HCT116 (cell line): ENCODE data around the gene SLC17A4. TPM values are rescaled to one million over a fixed set of nuclear protein-coding genes. Genes with fewer than 3 reads are reported as not detected.

ENCODE experiments used
- ATAC-seq: fragments of 200-7000 bp; cut with Tn5 transposase; 2 replicates; pipeline ENCODE4 v1.9.1; 2020; ENCODE audit warnings: mild to moderate bottlenecking, moderate library complexity
- BruUV-seq: library from RNA; stranded (reverse); fragments of 400-500 nt; replicated peaks from 2 replicates; lab custom pipeline; 2021; lab: Mats Ljungman, UMichigan
- CTCF ChIA-PET: fragments of 300-600 bp; sonication (Branson Sonifier 250); formaldehyde crosslinking; loops from one replicate; lab custom pipeline; 2021; ENCODE audit warnings: antibody characterized with exemption; lab: Charles Lee
- POLR2A ChIA-PET: fragments of 300-600, 350-600 bp; sonication (Branson Sonifier 250); formaldehyde crosslinking; loops from one replicate; lab custom pipeline; 2021; ENCODE audit warnings: antibody characterized with exemption; lab: Charles Lee
- RAD21 ChIA-PET, 2 experiments: fragments of 300-600 bp; sonication (Branson Sonifier 250); formaldehyde crosslinking; loops; one replicate each; lab custom pipeline; 2023; ENCODE audit warnings: low total read pairs in 2 of 2; ENCODE audit not compliant: uncharacterized antibody in 2 of 2, unreplicated experiment in 2 of 2, low non-redundant PET in 1 of 2; lab: Charles Lee
- DNase-seq: peaks from one replicate; pipeline ENCODE4 v3.0.0-alpha.2; 2010; ENCODE audit warnings: low read depth, low spot score
- H2AFZ ChIP-seq: fragments of 200-600 bp; shearing (Covaris generic), sonication (generic); 2 replicates; pipeline ENCODE4 v1.6.1; 2017; ENCODE audit warnings: low read depth, mixed run types, mixed read lengths, antibody characterized with exemption, low read length; ENCODE audit not compliant: poor library complexity, severe bottlenecking
- H3K27ac ChIP-seq: 2 replicates; pipeline ENCODE4 v1.5.1; 2012; ENCODE audit warnings: low read depth, low read length
- H3K27me3 ChIP-seq: fragments of 200-600 bp; sonication (generic); 2 replicates; pipeline ENCODE4 v1.6.1; 2016; ENCODE audit warnings: mixed run types, low read length, mixed read lengths; ENCODE audit not compliant: insufficient read depth
- H3K36me3 ChIP-seq, 2 experiments: fragments of 200-500 bp in 1 of 2; fragments of 200-600 bp in 1 of 2; sonication (Bioruptor generic) in 1 of 2; sonication (generic) in 1 of 2; 2 replicates each; pipeline versions ENCODE4 v1.5.1 to v1.6.1; 2014 to 2016; ENCODE audit warnings: low read length in 2 of 2, inconsistent platforms in 1 of 2, mixed read lengths in 1 of 2, mixed run types in 1 of 2; ENCODE audit not compliant: insufficient read depth in 2 of 2, control insufficient read depth in 1 of 2
- H3K4me1 ChIP-seq, 2 experiments: fragments of 200-600 bp in 1 of 2; sonication (generic) in 1 of 2; 2 replicates each; pipeline versions ENCODE4 v1.5.1 to v1.6.1; 2012 to 2017; ENCODE audit warnings: low read length in 2 of 2, inconsistent platforms in 1 of 2, mild to moderate bottlenecking in 1 of 2, mixed read lengths in 1 of 2, mixed run types in 1 of 2, moderate library complexity in 1 of 2; ENCODE audit not compliant: insufficient read depth in 2 of 2, control insufficient read depth in 1 of 2
- H3K4me2 ChIP-seq: fragments of 200-600 bp; sonication (generic); 2 replicates; pipeline ENCODE4 v1.6.1; 2017; ENCODE audit warnings: mixed run types, low read length, mixed read lengths
- H3K4me3 ChIP-seq, 2 experiments: fragments of 200-600 bp in 1 of 2; sonication (generic) in 1 of 2; replicated peaks in 1 of 2; 2 replicates each; pipeline ENCODE4 v1.5.1; 2011 to 2016; ENCODE audit warnings: low read length in 2 of 2, control low read depth in 1 of 2, low read depth in 1 of 2, mild to moderate bottlenecking in 1 of 2, mixed read lengths in 1 of 2, mixed run types in 1 of 2
- H3K79me2 ChIP-seq: fragments of 200-600 bp; sonication (generic); 2 replicates; pipeline ENCODE4 v1.6.1; 2017; ENCODE audit warnings: mild to moderate bottlenecking, mixed run types, low read length, moderate library complexity, mixed read lengths; ENCODE audit not compliant: insufficient read depth
- H3K9ac ChIP-seq: fragments of 200-600 bp; sonication (generic); 2 replicates; pipeline ENCODE4 v1.6.1; 2016; ENCODE audit warnings: low read length, mixed read lengths
- H3K9me2 ChIP-seq: fragments of 200-600 bp; sonication (generic), shearing (Covaris generic); 2 replicates; pipeline ENCODE4 v1.6.1; 2017; ENCODE audit warnings: mixed run types, mild to moderate bottlenecking, moderate library complexity; ENCODE audit not compliant: insufficient read depth
- H3K9me3 ChIP-seq, 2 experiments: fragments of 200-500 bp in 1 of 2; fragments of 200-600 bp in 1 of 2; sonication (Bioruptor generic) in 1 of 2; sonication (generic) in 1 of 2; 2 replicates each; pipeline ENCODE4 v1.6.1; 2014 to 2017; ENCODE audit warnings: low read length in 2 of 2, mixed read lengths in 2 of 2, inconsistent platforms in 1 of 2, low read depth in 1 of 2, mild to moderate bottlenecking in 1 of 2, mixed run types in 1 of 2, moderate library complexity in 1 of 2; ENCODE audit not compliant: control insufficient read depth in 1 of 2, insufficient read depth in 1 of 2
- H4K20me1 ChIP-seq: fragments of 200-600 bp; sonication (generic), shearing (Covaris generic); 2 replicates; pipeline ENCODE4 v1.6.1; 2017; ENCODE audit warnings: mixed run types, mild to moderate bottlenecking, moderate library complexity; ENCODE audit not compliant: insufficient read depth
- CBX3 ChIP-seq: IDR thresholded peaks from 2 replicates; pipeline ENCODE4 v1.6.1; 2012; ENCODE audit warnings: low read depth
- EZH2phosphoT487 ChIP-seq: fragments of 200-600 bp; IDR thresholded peaks from 2 replicates; pipeline ENCODE4 v1.6.1; 2018; ENCODE audit warnings: antibody characterized with exemption, borderline replicate concordance
- FOSL1 ChIP-seq: IDR thresholded peaks from 2 replicates; pipeline ENCODE4 v1.6.1; 2012; ENCODE audit warnings: low read depth
- POLR2A ChIP-seq: IDR thresholded peaks from 2 replicates; pipeline ENCODE4 v1.7.0; 2011; ENCODE audit warnings: borderline replicate concordance; ENCODE audit not compliant: insufficient read depth, insufficient read length; ENCODE audit errors: extremely low read depth
- POLR2AphosphoS5 ChIP-seq: IDR thresholded peaks from 2 replicates; pipeline ENCODE4 v1.6.1; 2011; ENCODE audit warnings: mild to moderate bottlenecking, low read depth, low read length, moderate library complexity
- RAD21 ChIP-seq: IDR thresholded peaks from 2 replicates; pipeline ENCODE4 v1.6.1; 2012; ENCODE audit warnings: low read depth, mild to moderate bottlenecking
- SRF ChIP-seq: IDR thresholded peaks from 2 replicates; pipeline ENCODE4 v1.6.1; 2012; ENCODE audit warnings: low read depth
- YY1 ChIP-seq: IDR thresholded peaks from 2 replicates; pipeline ENCODE4 v1.6.1; 2011; ENCODE audit warnings: low read length, low read depth, moderate library complexity, mild to moderate bottlenecking; ENCODE audit not compliant: insufficient replicate concordance; ENCODE audit errors: extremely low read depth
- intact Hi-C: fragments of 100-400 bp; cut with micrococcal nuclease; formaldehyde crosslinking; loops from 2 replicates; pipeline ENCODE4 v1.10.0; 2022
- total RNA-seq: library from RNA; stranded (reverse); gene quantifications from one replicate; pipeline ENCODE4 v1.2.1, GENCODE V29; 2021; ENCODE audit not compliant: unreplicated experiment
- TF ChIP-seq, protein P1 (sequence below), 3 experiments: fragments of 200-600 bp in 1 of 3; sonication (generic) in 1 of 3; IDR thresholded peaks in 2 of 3; conservative IDR thresholded peaks in 1 of 3; 2 replicates each; pipeline ENCODE4 v1.5.1; 2012 to 2017; ENCODE audit warnings: low read depth in 2 of 3, low read length in 2 of 3, antibody characterized with exemption in 1 of 3, borderline replicate concordance in 1 of 3, control low read depth in 1 of 3, mild to moderate bottlenecking in 1 of 3, mixed read lengths in 1 of 3, mixed run types in 1 of 3, moderate library complexity in 1 of 3; ENCODE audit not compliant: insufficient read depth in 1 of 3
- TF ChIP-seq, protein P2 (sequence below): IDR thresholded peaks from 2 replicates; pipeline ENCODE4 v1.6.1; 2012; ENCODE audit warnings: low read depth

Gene SLC17A4
- total RNA-seq, 1 experiment from 2014 or later = not detected

- intact Hi-C loops = no loop called here
- no peak overlapping the region for H3K4me3 ChIP-seq
Measured at GRCh38 chr6:25801436-25801835, 46.9 kb downstream of the SLC17A4 start.

More at GRCh38 chr6:25801436-25801835, 46.9 kb downstream of the SLC17A4 start:
- Histone ChIP-seq H3K9ac (no peak overlapping the region), H4K20me1 (no peaks in the 10 kb centered on the region), H3K79me2 (no peaks in the 10 kb centered on the region), H2AFZ (no peak overlapping the region), H3K4me2 (no peak overlapping the region), H3K9me2 (0 out of 2 replicates have a peak, but pooled peaks cover 2% of the 10 kb centered on the region), H3K9me3 (no peaks in the 10 kb centered on the region), H3K4me1 (no peaks in the 10 kb centered on the region), H3K27me3 (no peaks in the 10 kb centered on the region), H3K36me3 (no peaks in the 10 kb centered on the region), H3K27ac (no peak overlapping the region)
- DNase-seq (no peak), ATAC-seq (no peak)
- CTCF ChIA-PET = no interaction called here
- no TSS peak for BruUV-seq
- RAD21 ChIA-PET = no interaction called here
- POLR2A ChIA-PET = no interaction called here
- TF ChIP-seq SRF (no peak), YY1 (no peak), POLR2AphosphoS5 (no peak), FOSL1 (no peak), EZH2phosphoT487 (no peak), RAD21 (no peak), POLR2A (no peak), CBX3 (no peak)
- TF ChIP-seq, protein P1, sequence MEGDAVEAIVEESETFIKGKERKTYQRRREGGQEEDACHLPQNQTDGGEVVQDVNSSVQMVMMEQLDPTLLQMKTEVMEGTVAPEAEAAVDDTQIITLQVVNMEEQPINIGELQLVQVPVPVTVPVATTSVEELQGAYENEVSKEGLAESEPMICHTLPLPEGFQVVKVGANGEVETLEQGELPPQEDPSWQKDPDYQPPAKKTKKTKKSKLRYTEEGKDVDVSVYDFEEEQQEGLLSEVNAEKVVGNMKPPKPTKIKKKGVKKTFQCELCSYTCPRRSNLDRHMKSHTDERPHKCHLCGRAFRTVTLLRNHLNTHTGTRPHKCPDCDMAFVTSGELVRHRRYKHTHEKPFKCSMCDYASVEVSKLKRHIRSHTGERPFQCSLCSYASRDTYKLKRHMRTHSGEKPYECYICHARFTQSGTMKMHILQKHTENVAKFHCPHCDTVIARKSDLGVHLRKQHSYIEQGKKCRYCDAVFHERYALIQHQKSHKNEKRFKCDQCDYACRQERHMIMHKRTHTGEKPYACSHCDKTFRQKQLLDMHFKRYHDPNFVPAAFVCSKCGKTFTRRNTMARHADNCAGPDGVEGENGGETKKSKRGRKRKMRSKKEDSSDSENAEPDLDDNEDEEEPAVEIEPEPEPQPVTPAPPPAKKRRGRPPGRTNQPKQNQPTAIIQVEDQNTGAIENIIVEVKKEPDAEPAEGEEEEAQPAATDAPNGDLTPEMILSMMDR (IDR thresholded peaks at IDR 0.05 in 2 of 3, conservative IDR thresholded peaks at IDR 0.05 in 1 of 3; ENCODE audit: borderline replicate concordance in 1 of 3, insufficient read depth in 1 of 3, low read depth in 2 of 3, low read length in 2 of 3) = no peak
- TF ChIP-seq, protein P2, sequence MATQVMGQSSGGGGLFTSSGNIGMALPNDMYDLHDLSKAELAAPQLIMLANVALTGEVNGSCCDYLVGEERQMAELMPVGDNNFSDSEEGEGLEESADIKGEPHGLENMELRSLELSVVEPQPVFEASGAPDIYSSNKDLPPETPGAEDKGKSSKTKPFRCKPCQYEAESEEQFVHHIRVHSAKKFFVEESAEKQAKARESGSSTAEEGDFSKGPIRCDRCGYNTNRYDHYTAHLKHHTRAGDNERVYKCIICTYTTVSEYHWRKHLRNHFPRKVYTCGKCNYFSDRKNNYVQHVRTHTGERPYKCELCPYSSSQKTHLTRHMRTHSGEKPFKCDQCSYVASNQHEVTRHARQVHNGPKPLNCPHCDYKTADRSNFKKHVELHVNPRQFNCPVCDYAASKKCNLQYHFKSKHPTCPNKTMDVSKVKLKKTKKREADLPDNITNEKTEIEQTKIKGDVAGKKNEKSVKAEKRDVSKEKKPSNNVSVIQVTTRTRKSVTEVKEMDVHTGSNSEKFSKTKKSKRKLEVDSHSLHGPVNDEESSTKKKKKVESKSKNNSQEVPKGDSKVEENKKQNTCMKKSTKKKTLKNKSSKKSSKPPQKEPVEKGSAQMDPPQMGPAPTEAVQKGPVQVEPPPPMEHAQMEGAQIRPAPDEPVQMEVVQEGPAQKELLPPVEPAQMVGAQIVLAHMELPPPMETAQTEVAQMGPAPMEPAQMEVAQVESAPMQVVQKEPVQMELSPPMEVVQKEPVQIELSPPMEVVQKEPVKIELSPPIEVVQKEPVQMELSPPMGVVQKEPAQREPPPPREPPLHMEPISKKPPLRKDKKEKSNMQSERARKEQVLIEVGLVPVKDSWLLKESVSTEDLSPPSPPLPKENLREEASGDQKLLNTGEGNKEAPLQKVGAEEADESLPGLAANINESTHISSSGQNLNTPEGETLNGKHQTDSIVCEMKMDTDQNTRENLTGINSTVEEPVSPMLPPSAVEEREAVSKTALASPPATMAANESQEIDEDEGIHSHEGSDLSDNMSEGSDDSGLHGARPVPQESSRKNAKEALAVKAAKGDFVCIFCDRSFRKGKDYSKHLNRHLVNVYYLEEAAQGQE = no peak
